Vagina (tissue), 2 donors: ENCODE measurements around the gene IMMP2L.

Experiments
- POLR2A ChIP-seq, 2 donors: fragments of 450-650 bp; IDR thresholded peaks; one replicate each; pipeline ENCODE4 v1.6.1; 2017; ENCODE audit warnings: antibody characterized with exemption in 2 of 2, mild to moderate bottlenecking in 2 of 2, moderate library complexity in 2 of 2
- POLR2AphosphoS5 ChIP-seq, 2 donors: sonication (generic); formaldehyde crosslinking; IDR thresholded peaks; one replicate each; pipeline ENCODE4 v1.9.0; 2017; ENCODE audit warnings: antibody characterized with exemption in 2 of 2, mild to moderate bottlenecking in 2 of 2, low read depth in 1 of 2; ENCODE audit not compliant: insufficient read depth in 1 of 2
- TF ChIP-seq, protein P1 (sequence below), 3 experiments: fragments of 450-650 bp in 2 of 3; fragments of 200-600 bp in 1 of 3; sonication (generic) in 1 of 3; IDR thresholded peaks; one replicate each; pipeline ENCODE4 v1.5.1; 2017 to 2019; ENCODE audit warnings: antibody characterized with exemption in 3 of 3, mild to moderate bottlenecking in 2 of 3, moderate library complexity in 2 of 3

DNA sequence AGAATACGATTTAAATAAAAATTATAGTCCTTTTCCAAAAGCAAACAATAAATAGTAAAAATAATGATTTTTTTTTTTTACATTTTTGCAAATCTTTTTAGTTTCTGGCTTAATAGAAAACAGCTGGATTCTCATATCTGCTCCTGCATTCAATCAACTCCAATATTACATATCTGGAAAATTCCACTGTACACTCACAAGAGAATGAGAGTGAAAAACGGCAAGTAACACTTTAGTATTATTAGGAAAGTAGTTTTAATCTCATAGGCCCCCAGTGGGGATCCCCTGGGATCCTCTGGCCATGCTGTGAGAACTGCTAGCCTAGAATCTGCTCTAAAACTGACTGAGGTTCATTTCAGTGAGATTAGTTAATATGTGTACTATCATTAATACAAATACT lies 599.9 kb downstream of the IMMP2L start:
- TF ChIP-seq POLR2AphosphoS5 (IDR thresholded peaks at IDR 0.05; ENCODE audit: insufficient read depth in 1 of 2, low read depth in 1 of 2): no peak
- TF ChIP-seq, protein P1, sequence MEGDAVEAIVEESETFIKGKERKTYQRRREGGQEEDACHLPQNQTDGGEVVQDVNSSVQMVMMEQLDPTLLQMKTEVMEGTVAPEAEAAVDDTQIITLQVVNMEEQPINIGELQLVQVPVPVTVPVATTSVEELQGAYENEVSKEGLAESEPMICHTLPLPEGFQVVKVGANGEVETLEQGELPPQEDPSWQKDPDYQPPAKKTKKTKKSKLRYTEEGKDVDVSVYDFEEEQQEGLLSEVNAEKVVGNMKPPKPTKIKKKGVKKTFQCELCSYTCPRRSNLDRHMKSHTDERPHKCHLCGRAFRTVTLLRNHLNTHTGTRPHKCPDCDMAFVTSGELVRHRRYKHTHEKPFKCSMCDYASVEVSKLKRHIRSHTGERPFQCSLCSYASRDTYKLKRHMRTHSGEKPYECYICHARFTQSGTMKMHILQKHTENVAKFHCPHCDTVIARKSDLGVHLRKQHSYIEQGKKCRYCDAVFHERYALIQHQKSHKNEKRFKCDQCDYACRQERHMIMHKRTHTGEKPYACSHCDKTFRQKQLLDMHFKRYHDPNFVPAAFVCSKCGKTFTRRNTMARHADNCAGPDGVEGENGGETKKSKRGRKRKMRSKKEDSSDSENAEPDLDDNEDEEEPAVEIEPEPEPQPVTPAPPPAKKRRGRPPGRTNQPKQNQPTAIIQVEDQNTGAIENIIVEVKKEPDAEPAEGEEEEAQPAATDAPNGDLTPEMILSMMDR (IDR thresholded peaks at IDR 0.05): no peak
- TF ChIP-seq POLR2A (IDR thresholded peaks at IDR 0.05): no peak
